NCI-H2081 treated with DMSO at 0.1 percent for 48 hours (cell line): ENCODE results near the gene FAM90A1.
A peak's percentile ranks its signal among the peaks of the same experiment; 100 is the strongest.
"Not testable (repeated sequence)": the region's sequence is repeated elsewhere in the genome, so short reads cannot be mapped to it uniquely, and the experiment has no call there.

Source experiments
- DNase-seq: peaks from one replicate; lab custom pipeline; 2025; lab: John Stamatoyannopoulos, UW

The FAM90A1 gene

GRCh38 chr12:8233935-8234495 is 6.6 kb upstream of the FAM90A1 start:
- DNase-seq, result not testable (repeated sequence)

GRCh38 chr12:8233300-8233855 is 6.0 kb upstream of the FAM90A1 start:
- DNase-seq, result not testable (repeated sequence)

GRCh38 chr12:8231666-8232608 is 4.5 kb upstream of the FAM90A1 start:
- DNase-seq, result not testable (repeated sequence)

- DNase-seq, result not testable (repeated sequence)
Measured at GRCh38 chr12:8231049-8231448, 3.6 kb upstream of the FAM90A1 start.

- not testable (repeated sequence) for DNase-seq
Measured at GRCh38 chr12:8229486-8229885, 2.1 kb upstream of the FAM90A1 start.

- DNase-seq, result not testable (repeated sequence)
Measured at GRCh38 chr12:8228607-8229006, 1.2 kb upstream of the FAM90A1 start.

- not testable (repeated sequence) for DNase-seq
Measured at GRCh38 chr12:8227732-8228077, 287 bp upstream of the FAM90A1 start.

GRCh38 chr12:8226355-8226754 is 1.1 kb downstream of the FAM90A1 start:
- no peak for DNase-seq

GRCh38 chr12:8224782-8225181 is 2.6 kb downstream of the FAM90A1 start:
- not testable (repeated sequence) for DNase-seq

GRCh38 chr12:8223646-8224045 is 3.8 kb downstream of the FAM90A1 start:
- DNase-seq, result not testable (repeated sequence)

- DNase-seq, result not testable (repeated sequence)
Measured at GRCh38 chr12:8222303-8222702, 5.1 kb downstream of the FAM90A1 start.

GRCh38 chr12:8221844-8222243 is 5.6 kb downstream of the FAM90A1 start:
- not testable (repeated sequence) for DNase-seq

- DNase-seq, result not testable (repeated sequence)
Measured at GRCh38 chr12:8221375-8221774, 6.0 kb downstream of the FAM90A1 start.

- not testable (repeated sequence) for DNase-seq
Measured at GRCh38 chr12:8218711-8219382, 8.6 kb downstream of the FAM90A1 start.

- not testable (repeated sequence) for DNase-seq
Measured at GRCh38 chr12:8197685-8198308, 29.6 kb downstream of the FAM90A1 start.

- DNase-seq, result not testable (repeated sequence)
Measured at GRCh38 chr12:8188088-8188487, 39.3 kb downstream of the FAM90A1 start.

- not testable (repeated sequence) for DNase-seq
Measured at GRCh38 chr12:8184206-8184605, 43.2 kb downstream of the FAM90A1 start.

GRCh38 chr12:8183346-8183745 is 44.1 kb downstream of the FAM90A1 start:
- not testable (repeated sequence) for DNase-seq

- DNase-seq, result not testable (repeated sequence)
Measured at GRCh38 chr12:8182923-8183322, 44.5 kb downstream of the FAM90A1 start.

- DNase-seq, result not testable (repeated sequence)
Measured at GRCh38 chr12:8181271-8181670, 46.1 kb downstream of the FAM90A1 start.

GRCh38 chr12:8179989-8180585 is 47.3 kb downstream of the FAM90A1 start:
- DNase-seq, result peak; percentile 0
